Measurements from ENCODE around the gene CDC14B.

DNA sequence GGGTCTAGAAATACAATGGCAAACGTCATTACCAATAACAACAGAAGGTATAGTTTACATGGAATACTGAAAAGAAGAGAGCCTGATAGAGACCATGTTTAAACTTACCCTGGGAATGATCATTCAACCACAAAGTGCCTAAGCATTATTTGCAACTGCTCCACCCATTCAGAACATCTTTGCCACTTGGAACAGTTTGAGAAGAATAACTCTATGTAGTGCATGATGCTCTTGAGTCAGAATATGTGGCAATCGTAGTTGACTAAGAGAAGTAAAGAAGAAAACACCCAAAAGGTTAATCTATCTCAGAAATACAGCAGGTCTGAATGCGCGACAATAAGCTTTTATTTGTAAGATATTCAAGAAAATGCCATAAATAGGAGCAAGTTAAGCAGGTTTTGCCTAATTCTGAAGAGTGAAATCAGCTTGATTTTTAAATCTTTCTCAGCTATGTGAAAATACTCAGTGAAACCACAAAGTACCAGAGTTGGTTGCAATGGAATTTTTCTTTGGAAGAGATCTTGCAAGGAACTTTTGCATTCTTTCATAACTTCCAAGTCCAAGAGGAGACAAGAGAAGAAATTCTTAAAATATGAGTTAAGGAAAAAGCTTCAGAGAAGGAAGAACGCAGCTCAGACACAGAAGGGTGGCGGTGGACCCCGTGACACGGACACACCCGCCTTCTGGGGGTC lies 105.4 kb downstream of the CDC14B start:
- TF ChIP-seq, protein P1, sequence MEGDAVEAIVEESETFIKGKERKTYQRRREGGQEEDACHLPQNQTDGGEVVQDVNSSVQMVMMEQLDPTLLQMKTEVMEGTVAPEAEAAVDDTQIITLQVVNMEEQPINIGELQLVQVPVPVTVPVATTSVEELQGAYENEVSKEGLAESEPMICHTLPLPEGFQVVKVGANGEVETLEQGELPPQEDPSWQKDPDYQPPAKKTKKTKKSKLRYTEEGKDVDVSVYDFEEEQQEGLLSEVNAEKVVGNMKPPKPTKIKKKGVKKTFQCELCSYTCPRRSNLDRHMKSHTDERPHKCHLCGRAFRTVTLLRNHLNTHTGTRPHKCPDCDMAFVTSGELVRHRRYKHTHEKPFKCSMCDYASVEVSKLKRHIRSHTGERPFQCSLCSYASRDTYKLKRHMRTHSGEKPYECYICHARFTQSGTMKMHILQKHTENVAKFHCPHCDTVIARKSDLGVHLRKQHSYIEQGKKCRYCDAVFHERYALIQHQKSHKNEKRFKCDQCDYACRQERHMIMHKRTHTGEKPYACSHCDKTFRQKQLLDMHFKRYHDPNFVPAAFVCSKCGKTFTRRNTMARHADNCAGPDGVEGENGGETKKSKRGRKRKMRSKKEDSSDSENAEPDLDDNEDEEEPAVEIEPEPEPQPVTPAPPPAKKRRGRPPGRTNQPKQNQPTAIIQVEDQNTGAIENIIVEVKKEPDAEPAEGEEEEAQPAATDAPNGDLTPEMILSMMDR (conservative IDR thresholded peaks at IDR 0.05; ENCODE audit: low read depth, low read length), result no peak
- TF ChIP-seq EZH2 (IDR thresholded peaks at IDR 0.05; ENCODE audit: borderline replicate concordance, low read depth, low read length, poor library complexity, severe bottlenecking), result no peak

Measured in A673 (cell line).